LoVo (cell line): ENCODE measurements around the gene DESI1.
"Not testable (repeated sequence)": the region's sequence is repeated elsewhere in the genome, so short reads cannot be mapped to it uniquely, and the experiment has no call there.

Source experiments
- DNase-seq: peaks from one replicate; pipeline ENCODE4 v3.0.0-alpha.2; 2016; ENCODE audit warnings: low spot score

The DESI1 gene

GRCh38 chr22:41585898-41586297, 34.9 kb downstream of the DESI1 start:
- DNase-seq = no peak

DNA sequence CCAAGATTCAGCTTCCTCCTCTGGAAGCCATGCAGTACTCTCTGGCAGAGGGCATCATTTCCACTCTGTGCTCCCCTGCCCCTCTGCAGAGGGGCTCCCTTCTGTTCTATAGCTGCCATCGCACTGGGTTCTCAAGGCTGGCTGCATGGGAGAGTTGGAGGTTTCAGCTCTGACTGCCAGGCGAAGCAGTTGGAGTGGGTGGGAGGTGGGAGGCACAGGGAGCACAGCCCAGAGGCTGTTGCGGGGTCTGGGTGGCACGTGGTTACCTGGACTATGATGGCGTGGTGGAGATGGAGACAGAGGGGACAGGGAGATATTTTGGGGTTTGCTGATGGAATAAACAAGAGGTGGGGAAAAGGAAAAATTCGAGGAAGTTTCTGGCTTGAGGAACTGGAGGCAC, 36.0 kb downstream of the DESI1 start:
- DNase-seq = no peak

DNA sequence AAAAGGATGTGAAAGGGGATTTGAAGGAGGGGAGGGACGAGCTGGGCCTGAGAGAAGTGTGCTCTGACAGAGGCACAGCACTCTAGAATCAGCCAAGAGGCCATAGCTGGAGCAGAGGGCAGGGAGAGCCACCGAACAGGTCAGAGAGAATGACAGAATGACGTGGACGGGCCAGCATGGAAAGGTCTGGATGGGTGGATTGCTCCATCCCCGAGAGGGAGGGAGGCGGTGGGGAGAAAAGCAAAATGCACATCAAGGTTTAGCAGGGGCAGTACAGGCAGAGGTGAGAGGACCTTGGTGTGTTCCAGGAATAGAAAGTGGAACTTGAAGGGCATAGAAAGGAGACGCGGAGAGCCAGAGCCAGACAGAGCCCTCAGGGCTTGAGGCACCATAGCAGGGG, 38.1 kb downstream of the DESI1 start:
- DNase-seq = no peak

DNA sequence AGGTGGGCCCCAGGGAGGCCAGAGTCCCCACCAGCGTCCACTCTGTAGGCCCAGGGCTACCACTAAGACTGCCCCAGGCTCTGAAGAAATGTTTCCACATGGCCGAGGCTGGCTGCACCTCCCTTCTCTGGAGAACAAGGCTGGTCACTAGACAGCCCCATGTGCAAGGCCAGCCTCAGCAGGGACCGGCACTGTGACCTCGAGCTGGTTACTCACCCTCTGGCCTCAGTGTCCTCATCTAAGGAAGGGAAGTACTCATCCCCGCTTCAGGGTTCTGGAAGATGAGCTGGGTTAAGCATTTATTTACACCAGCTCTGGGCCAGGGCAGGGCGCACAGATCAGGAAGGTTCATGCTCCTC, 40.9 kb downstream of the DESI1 start:
- DNase-seq = no peak

GRCh38 chr22:41579297-41579996, 41.4 kb downstream of the DESI1 start:
- no peak for DNase-seq

GRCh38 chr22:41578818-41579217, 42.0 kb downstream of the DESI1 start:
- no peak for DNase-seq

- no peak for DNase-seq
These were observed 42.7 kb downstream of the DESI1 start for GRCh38 chr22:41578114-41578513.

- DNase-seq = no peak
These were observed 44.0 kb downstream of the DESI1 start for GRCh38 chr22:41576877-41577276.

GRCh38 chr22:41575533-41575932, 45.3 kb downstream of the DESI1 start:
- DNase-seq = no peak

GRCh38 chr22:41574847-41575381, 45.9 kb downstream of the DESI1 start:
- DNase-seq = no peak

DNA sequence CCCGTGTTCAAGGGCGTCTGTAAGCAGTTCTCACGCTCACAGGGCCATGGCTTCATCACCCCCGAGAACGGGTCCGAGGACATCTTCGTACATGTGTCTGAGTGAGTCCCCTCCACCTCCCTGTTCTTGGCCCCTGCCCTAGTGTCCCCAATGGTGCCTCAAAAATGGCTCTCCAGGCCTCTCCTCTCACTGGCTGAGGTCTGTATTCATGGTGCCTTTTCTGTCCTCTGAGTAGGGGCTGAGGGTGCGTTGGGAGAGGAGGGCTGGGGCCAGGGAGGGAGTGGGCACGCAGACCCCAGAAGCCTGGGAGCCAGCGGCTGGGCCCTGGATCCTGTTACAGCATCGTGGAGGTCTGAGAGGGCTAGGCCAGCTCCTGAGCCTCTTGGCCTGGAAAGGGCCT, 47.2 kb downstream of the DESI1 start:
- no peak for DNase-seq

DNA sequence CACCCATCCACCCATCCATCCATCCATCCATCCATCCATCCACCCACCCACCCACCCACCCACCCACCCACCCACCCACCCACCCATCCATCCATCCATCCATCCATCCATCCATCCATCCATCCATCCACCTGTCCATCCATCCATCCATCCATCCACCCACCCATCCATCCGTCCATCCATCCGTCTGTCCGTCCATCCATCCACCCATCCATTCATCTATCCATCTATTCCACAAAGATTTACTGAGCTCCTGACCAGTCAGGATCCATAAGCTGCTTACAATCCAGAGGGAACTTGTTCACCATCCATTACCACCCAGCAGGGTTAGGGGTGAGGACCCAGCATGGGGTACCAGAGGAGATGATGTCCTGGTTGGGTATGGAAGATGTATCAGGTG, 48.5 kb downstream of the DESI1 start:
- DNase-seq = not testable (repeated sequence)

DNA sequence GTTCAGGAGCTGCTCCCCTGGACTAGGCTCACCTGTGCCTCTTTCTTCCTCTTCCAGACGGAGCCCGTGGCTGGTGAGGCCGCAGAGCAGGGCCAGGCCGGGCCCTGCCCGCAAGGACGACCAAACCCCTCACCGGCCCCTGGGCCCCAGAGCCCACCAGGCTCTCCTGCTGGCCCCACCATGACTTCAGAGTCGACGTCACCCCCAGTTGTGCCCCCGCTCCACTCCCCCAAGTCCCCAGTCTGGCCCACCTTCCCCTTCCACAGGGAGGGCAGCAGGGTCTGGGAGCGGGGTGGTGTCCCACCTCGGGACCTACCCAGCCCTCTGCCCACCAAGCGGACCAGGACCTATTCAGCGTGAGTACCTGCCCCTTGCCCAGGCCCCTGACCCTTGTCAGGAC, 49.1 kb downstream of the DESI1 start:
- DNase-seq = no peak

DNA sequence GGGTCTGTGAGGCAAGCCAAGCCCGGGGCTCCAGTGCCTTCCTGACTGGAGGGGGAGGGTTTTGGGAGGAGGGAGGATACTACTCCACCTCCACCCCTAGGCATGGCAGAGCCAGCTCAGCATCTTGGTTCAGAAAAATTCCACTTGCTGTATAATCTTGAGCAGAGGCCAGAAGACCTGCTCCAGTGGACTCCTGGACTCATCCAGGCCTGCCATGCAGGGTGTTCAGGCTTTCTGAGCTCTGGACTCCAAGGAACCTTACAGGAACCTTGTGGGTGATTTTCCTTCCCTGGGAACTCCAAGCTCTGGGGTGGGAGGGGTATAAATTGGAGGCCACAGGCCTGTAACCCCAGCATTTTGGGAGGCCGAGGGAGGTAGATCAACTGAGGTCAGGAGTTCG, 50.6 kb downstream of the DESI1 start:
- no peak for DNase-seq

GRCh38 chr22:41568811-41569210, 52.0 kb downstream of the DESI1 start:
- DNase-seq = no peak

DNA sequence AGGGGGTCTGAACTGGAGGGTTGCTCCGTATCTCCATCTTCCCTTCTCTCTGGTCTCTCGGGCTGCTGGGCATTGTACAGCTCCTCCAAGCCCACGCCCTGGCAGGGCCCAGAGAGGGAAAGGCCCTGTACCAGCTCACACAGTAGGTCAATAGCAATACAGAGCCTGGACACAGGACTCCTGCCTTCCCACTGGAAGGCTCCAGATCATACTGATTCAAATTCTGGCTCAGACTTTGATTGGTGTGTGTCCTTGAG, 53.4 kb downstream of the DESI1 start:
- DNase-seq = no peak

DNA sequence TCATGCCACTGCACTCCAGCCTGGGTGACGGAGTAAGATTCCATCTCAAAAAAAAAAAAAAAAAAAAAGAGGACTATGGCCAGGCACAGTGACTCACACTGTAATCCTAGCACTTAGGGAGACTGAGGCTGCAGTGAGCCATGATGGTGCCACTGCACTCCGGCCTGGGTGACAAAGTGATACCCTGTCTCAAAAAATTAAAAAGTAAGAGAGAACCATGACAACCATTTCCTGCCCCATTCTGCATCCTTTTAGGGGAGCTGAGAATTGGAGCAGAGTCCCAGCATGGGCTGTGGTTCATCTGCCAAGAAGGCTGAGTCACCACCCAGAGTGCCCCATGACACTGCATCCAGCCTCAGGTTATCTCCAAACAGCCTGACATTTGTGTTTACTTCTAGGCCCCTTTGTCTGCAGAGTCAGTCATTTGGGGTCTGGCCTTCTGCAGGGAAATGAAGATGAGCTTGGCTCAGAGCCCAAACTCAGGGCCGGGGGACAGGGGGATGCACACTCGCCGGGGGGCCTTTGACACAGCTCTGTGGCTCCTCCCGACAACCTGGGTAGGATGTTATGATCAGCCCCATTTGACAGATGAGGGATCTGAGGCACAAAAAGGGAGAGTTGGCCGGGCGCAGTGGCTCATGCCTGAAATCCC, 55.3 kb downstream of the DESI1 start:
- DNase-seq = peak; percentile 34

- no peak for DNase-seq
These were observed 56.3 kb downstream of the DESI1 start for GRCh38 chr22:41564563-41564962.

- DNase-seq = peak; percentile 54
These were observed 57.7 kb downstream of the DESI1 start for GRCh38 chr22:41563051-41563711.

- no peak for DNase-seq
These were observed 58.4 kb downstream of the DESI1 start for GRCh38 chr22:41562461-41562860.

- no peak for DNase-seq
These were observed 59.1 kb downstream of the DESI1 start for GRCh38 chr22:41561788-41562187.

GRCh38 chr22:41561335-41561734, 59.5 kb downstream of the DESI1 start:
- no peak for DNase-seq

DNA sequence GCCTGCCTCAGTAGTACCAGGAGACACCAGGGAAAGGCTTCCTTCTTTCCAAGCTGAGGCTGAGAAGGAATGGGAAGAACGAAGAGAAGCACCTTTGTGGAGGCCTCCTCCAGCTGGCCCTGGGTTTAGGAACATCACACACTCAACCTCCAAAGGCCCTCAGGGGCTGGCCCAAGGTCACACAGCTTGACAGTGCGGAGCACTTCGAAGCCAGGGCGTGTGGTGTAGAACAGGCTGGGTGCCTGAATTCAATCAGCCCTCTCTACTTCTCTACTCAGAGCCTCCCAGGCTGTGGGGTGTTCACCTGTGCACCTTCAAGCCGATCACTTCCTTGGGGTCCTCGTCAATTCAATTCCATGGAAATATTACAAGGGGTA, 60.8 kb downstream of the DESI1 start:
- no peak for DNase-seq

DNA sequence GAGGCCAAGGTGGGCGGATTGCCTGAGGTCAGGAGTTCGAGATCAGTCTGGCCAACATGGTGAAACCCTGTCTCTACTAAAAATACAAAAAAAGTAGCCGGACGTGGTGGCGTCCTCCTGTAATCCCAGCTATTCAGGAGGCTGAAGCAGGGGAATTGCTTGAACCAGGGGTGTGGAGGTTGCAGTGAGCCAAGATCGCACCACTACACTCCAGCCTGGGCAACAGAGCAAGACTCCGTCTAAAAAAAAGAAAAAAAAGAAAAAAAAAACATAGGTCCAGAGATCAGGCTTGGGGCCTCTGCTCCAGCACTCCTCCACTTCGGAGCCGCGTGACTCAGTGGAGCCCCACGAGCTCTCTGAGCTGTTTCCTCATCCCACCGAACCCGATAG, 62.6 kb downstream of the DESI1 start:
- DNase-seq = not testable (repeated sequence)
